NCI-H2107 treated with DMSO at 0.1 percent for 48 hours (cell line): ENCODE results near the gene PRKG2.

Source experiments
- DNase-seq: peaks from one replicate; lab custom pipeline; 2025; ENCODE audit not compliant: unreplicated experiment; lab: John Stamatoyannopoulos, UW

PRKG2 gene

GRCh38 chr4:81218206-81218605 lies 3.2 kb upstream of the PRKG2 start:
- no peak for DNase-seq

GRCh38 chr4:81217779-81218178 lies 2.8 kb upstream of the PRKG2 start:
- no peak for DNase-seq

- DNase-seq: no peak
Observed at GRCh38 chr4:81215931-81216330, 909 bp upstream of the PRKG2 start.

GRCh38 chr4:81214144-81214880 lies 710 bp downstream of the PRKG2 start:
- DNase-seq: no peak

- DNase-seq: no peak
Observed at GRCh38 chr4:81213671-81214070, 1.4 kb downstream of the PRKG2 start.

GRCh38 chr4:81211956-81212355 lies 3.1 kb downstream of the PRKG2 start:
- no peak for DNase-seq

GRCh38 chr4:81207828-81208227 lies 7.2 kb downstream of the PRKG2 start:
- no peak for DNase-seq

- no peak for DNase-seq
Observed at GRCh38 chr4:81205302-81205701, 9.7 kb downstream of the PRKG2 start.

GRCh38 chr4:81204571-81204970 lies 10.5 kb downstream of the PRKG2 start:
- DNase-seq: no peak

GRCh38 chr4:81199831-81200230 lies 15.2 kb downstream of the PRKG2 start:
- DNase-seq: no peak

- DNase-seq: no peak
Observed at GRCh38 chr4:81198609-81199008, 16.4 kb downstream of the PRKG2 start.

- DNase-seq: no peak
Observed at GRCh38 chr4:81197864-81198524, 17.0 kb downstream of the PRKG2 start.

- DNase-seq: no peak
Observed at GRCh38 chr4:81196126-81196650, 18.8 kb downstream of the PRKG2 start.

- DNase-seq: no peak
Observed at GRCh38 chr4:81195475-81195874, 19.5 kb downstream of the PRKG2 start.

GRCh38 chr4:81194286-81194685 lies 20.7 kb downstream of the PRKG2 start:
- DNase-seq: no peak

GRCh38 chr4:81180916-81181315 lies 34.1 kb downstream of the PRKG2 start:
- DNase-seq: no peak

- DNase-seq: no peak
Observed at GRCh38 chr4:81179326-81179725, 35.7 kb downstream of the PRKG2 start.

- DNase-seq: no peak
Observed at GRCh38 chr4:81173213-81173612, 41.8 kb downstream of the PRKG2 start.

GRCh38 chr4:81166458-81167160 lies 48.4 kb downstream of the PRKG2 start:
- no peak for DNase-seq

- no peak for DNase-seq
Observed at GRCh38 chr4:81165861-81166430, 49.1 kb downstream of the PRKG2 start.

GRCh38 chr4:81164623-81165416 lies 50.2 kb downstream of the PRKG2 start:
- DNase-seq: no peak
